Dendritic cell treated with granulocyte-macrophage colony-stimulating factor and Interleukin-4, amounts not matched to agents 40 ng/mL and 50 ng/mL, for 4 days (primary cell): Measurements from ENCODE around the gene C14orf180.

ENCODE experiments used
- H3K27ac Mint-ChIP-seq: one replicate; pipeline ENCODE4 v1.8.0; 2022; ENCODE audit warnings: mild to moderate bottlenecking, mixed read lengths
- H3K27me3 Mint-ChIP-seq: one replicate; pipeline ENCODE4 v1.8.0; 2022; ENCODE audit warnings: mild to moderate bottlenecking, mixed read lengths
- H3K36me3 Mint-ChIP-seq: one replicate; pipeline ENCODE4 v1.8.0; 2022; ENCODE audit warnings: low read depth, mixed read lengths
- H3K4me1 Mint-ChIP-seq: one replicate; pipeline ENCODE4 v1.8.0; 2022; ENCODE audit warnings: low read depth, mixed read lengths
- H3K4me3 Mint-ChIP-seq: one replicate; pipeline ENCODE4 v1.8.0; 2022; ENCODE audit warnings: mild to moderate bottlenecking, moderate library complexity, mixed read lengths
- H3K9me3 Mint-ChIP-seq: one replicate; pipeline ENCODE4 v1.8.0; 2022; ENCODE audit warnings: mixed read lengths
- intact Hi-C: fragments of 100-400 bp; cut with micrococcal nuclease; formaldehyde crosslinking; loops from one replicate; pipeline ENCODE4 v1.15.0; 2022

The C14orf180 gene

GRCh38 chr14:104579507-104579906 is at the start of gene C14orf180:
C14orf180 (plus strand) TSS chr14:104579764; CDS start chr14:104586431, 6,667 bp downstream.
- intact Hi-C loops: no loop called here
- Mint-ChIP-seq H3K36me3 (no peaks in the 10 kb centered on the region), H3K4me1 (no peaks in the 10 kb centered on the region), H3K4me3 (no peak within 1 kb of the TSS), H3K9me3 (no peaks in the 10 kb centered on the region), H3K27me3 (no peaks in the 10 kb centered on the region), H3K27ac (no peak within 1 kb of the TSS)

GRCh38 chr14:104530646-104531045 is 48.9 kb upstream of the C14orf180 start:
- no peak overlapping the region for H3K27ac Mint-ChIP-seq
- intact Hi-C loops: no loop called here
- H3K9me3 Mint-ChIP-seq: peaks cover 22% of the 10 kb centered on the region
- peaks cover 3% of the 10 kb centered on the region for H3K27me3 Mint-ChIP-seq
- H3K4me3 Mint-ChIP-seq: no peak overlapping the region
- H3K4me1 Mint-ChIP-seq: no peaks in the 10 kb centered on the region
- H3K36me3 Mint-ChIP-seq: no peaks in the 10 kb centered on the region

- peaks cover 18% of the 10 kb centered on the region for H3K9me3 Mint-ChIP-seq
- no peak overlapping the region for H3K4me3 Mint-ChIP-seq
- peaks cover 3% of the 10 kb centered on the region for H3K27me3 Mint-ChIP-seq
- no peak overlapping the region for H3K27ac Mint-ChIP-seq
- no peaks in the 10 kb centered on the region for H3K36me3 Mint-ChIP-seq
- no peaks in the 10 kb centered on the region for H3K4me1 Mint-ChIP-seq
- intact Hi-C loops: no loop called here
Measured at GRCh38 chr14:104531421-104532190, 48.0 kb upstream of the C14orf180 start.

GRCh38 chr14:104532191-104532555 is 47.4 kb upstream of the C14orf180 start:
- Mint-ChIP-seq H3K9me3 (peaks cover 12% of the 10 kb centered on the region), H3K27ac (no peak overlapping the region), H3K4me1 (no peaks in the 10 kb centered on the region), H3K27me3 (peaks cover 3% of the 10 kb centered on the region), H3K4me3 (no peak overlapping the region), H3K36me3 (no peaks in the 10 kb centered on the region)
- intact Hi-C loops: no loop called here

- no peak overlapping the region for H3K4me3 Mint-ChIP-seq
- intact Hi-C loops: no loop called here
Measured at GRCh38 chr14:104534036-104534435, 45.5 kb upstream of the C14orf180 start.

GRCh38 chr14:104536942-104537612 is 42.5 kb upstream of the C14orf180 start:
- no peaks in the 10 kb centered on the region for H3K9me3 Mint-ChIP-seq
- H3K4me1 Mint-ChIP-seq: no peaks in the 10 kb centered on the region
- H3K36me3 Mint-ChIP-seq: no peaks in the 10 kb centered on the region
- no peak overlapping the region for H3K27ac Mint-ChIP-seq
- intact Hi-C loops: no loop called here
- peaks cover 5% of the 10 kb centered on the region for H3K27me3 Mint-ChIP-seq
- no peak overlapping the region for H3K4me3 Mint-ChIP-seq

More at GRCh38 chr14:104534036-104534435, 45.5 kb upstream of the C14orf180 start:
- no peak overlapping the region for H3K27ac Mint-ChIP-seq
- H3K36me3 Mint-ChIP-seq: no peaks in the 10 kb centered on the region
- H3K4me1 Mint-ChIP-seq: no peaks in the 10 kb centered on the region
- H3K27me3 Mint-ChIP-seq: peaks cover 3% of the 10 kb centered on the region
- H3K9me3 Mint-ChIP-seq: no peaks in the 10 kb centered on the region

- Mint-ChIP-seq H3K36me3 (no peaks in the 10 kb centered on the region), H3K27ac (no peak overlapping the region), H3K27me3 (peaks cover 8% of the 10 kb centered on the region), H3K9me3 (no peaks in the 10 kb centered on the region), H3K4me1 (no peaks in the 10 kb centered on the region), H3K4me3 (no peak overlapping the region)
- intact Hi-C loops: no loop called here
Measured at GRCh38 chr14:104537613-104537988, 42.0 kb upstream of the C14orf180 start.

GRCh38 chr14:104541905-104542465 is 37.6 kb upstream of the C14orf180 start:
- Mint-ChIP-seq H3K27me3 (peaks cover 10% of the 10 kb centered on the region), H3K27ac (no peak overlapping the region), H3K36me3 (no peaks in the 10 kb centered on the region), H3K4me3 (no peak overlapping the region), H3K9me3 (no peaks in the 10 kb centered on the region), H3K4me1 (no peaks in the 10 kb centered on the region)
- intact Hi-C loops: no loop called here

- intact Hi-C loops: no loop called here
Measured at GRCh38 chr14:104542871-104543830, 36.4 kb upstream of the C14orf180 start.

GRCh38 chr14:104544362-104544961 is 35.1 kb upstream of the C14orf180 start:
- H3K9me3 Mint-ChIP-seq: no peaks in the 10 kb centered on the region
- no peaks in the 10 kb centered on the region for H3K4me1 Mint-ChIP-seq
- no peak overlapping the region for H3K4me3 Mint-ChIP-seq
- no peaks in the 10 kb centered on the region for H3K36me3 Mint-ChIP-seq
- intact Hi-C loops: no loop called here
- peaks cover 10% of the 10 kb centered on the region for H3K27me3 Mint-ChIP-seq
- no peak overlapping the region for H3K27ac Mint-ChIP-seq

More at GRCh38 chr14:104542871-104543830, 36.4 kb upstream of the C14orf180 start:
- Mint-ChIP-seq H3K4me1 (no peaks in the 10 kb centered on the region), H3K27ac (no peak overlapping the region), H3K27me3 (peaks cover 10% of the 10 kb centered on the region), H3K9me3 (no peaks in the 10 kb centered on the region), H3K4me3 (no peak overlapping the region), H3K36me3 (no peaks in the 10 kb centered on the region)

- Mint-ChIP-seq H3K27me3 (peaks cover 10% of the 10 kb centered on the region), H3K36me3 (no peaks in the 10 kb centered on the region), H3K9me3 (no peaks in the 10 kb centered on the region), H3K4me3 (no peak overlapping the region), H3K27ac (no peak overlapping the region), H3K4me1 (no peaks in the 10 kb centered on the region)
- intact Hi-C loops: no loop called here
Measured at GRCh38 chr14:104545151-104545941, 34.2 kb upstream of the C14orf180 start.

GRCh38 chr14:104545942-104546501 is 33.5 kb upstream of the C14orf180 start:
- Mint-ChIP-seq H3K36me3 (no peaks in the 10 kb centered on the region), H3K4me3 (no peak overlapping the region), H3K27me3 (peaks cover 9% of the 10 kb centered on the region), H3K27ac (no peak overlapping the region), H3K9me3 (no peaks in the 10 kb centered on the region), H3K4me1 (no peaks in the 10 kb centered on the region)
- intact Hi-C loops: no loop called here
